Pancreas (tissue), 10 donors: ENCODE results near the gene SFTPB. TPM values are rescaled to one million over a fixed set of nuclear protein-coding genes. Genes with fewer than 3 reads are reported as not detected.
A peak's percentile ranks its signal among the peaks of the same experiment; 100 is the strongest.

Experiments used
- ATAC-seq, 4 donors: fragments of 200-7000 bp; cut with Tn5 transposase; one replicate each; pipeline versions ENCODE4 v1.8.0 to v1.9.1; 2020; ENCODE audit warnings: mild to moderate bottlenecking in 4 of 4, moderate library complexity in 4 of 4
- DNase-seq, 6 donors: peaks; one replicate each; pipeline ENCODE4 v3.0.0-alpha.2; 2020
- FAIRE-seq: peaks from 2 replicates; lab custom pipeline; 2012; peaks lifted over from hg19 to GRCh38; lab: Jason Lieb, UNC
- H3K27ac ChIP-seq, 4 donors: fragments of 200-600 bp; sonication (generic); 1 replicate in 3 of 4; 2 replicates in 1 of 4; pipeline versions ENCODE4 v1.5.0 to v1.8.0; 2020
- H3K27me3 ChIP-seq, 4 donors: fragments of 200-600 bp; one replicate each; pipeline ENCODE4 v1.8.0; 2021
- H3K36me3 ChIP-seq, 3 donors: fragments of 200-600 bp; sonication (generic) in 1 of 3; one replicate each; pipeline versions ENCODE4 v1.5.0 to v1.8.0; 2020 to 2021
- H3K4me1 ChIP-seq, 3 donors: fragments of 200-600 bp; one replicate each; pipeline ENCODE4 v1.8.0; 2021
- H3K4me3 ChIP-seq, 4 donors: fragments of 200-600 bp; sonication (generic) in 2 of 4; one replicate each; pipeline versions ENCODE4 v1.5.0 to v1.8.0; 2020 to 2021
- H3K9me3 ChIP-seq, 4 donors: fragments of 200-600 bp; one replicate each; pipeline ENCODE4 v1.8.0; 2021
- CTCF ChIP-seq, 4 donors: fragments of 200-600 bp; sonication (generic) in 3 of 4; IDR thresholded peaks; one replicate each; pipeline versions ENCODE4 v1.5.0 to v1.8.0; 2021; ENCODE audit warnings: antibody characterized with exemption in 4 of 4
- WGBS, 2 donors: extraction: QIAGEN DNeasy Blood & Tissue Kit; methylation state at CpG; one replicate each; pipeline ENCODE4 v1.1.7; 2013; 5-methylcytosine and 5-hydroxymethylcytosine counted together
- intact Hi-C, 3 donors: fragments of 100-400 bp; cut with DNase I; formaldehyde crosslinking; loops; one replicate each; pipeline versions ENCODE4 v1.11.1 to v1.14.2; 2022
- polyA plus RNA-seq, 2 donors: library from polyadenylated mRNA; stranded (reverse); fragments of 200-250 nt; gene quantifications; one replicate each; pipeline ENCODE4 v1.2.3, GENCODE V29; 2013
- total RNA-seq, 6 donors: library from RNA; stranded (reverse); fragmentation: NEBNext Ultra II Directional in 4 of 6; extraction: Animal tissue kit (Norgen Biotek cat#: 25700) in 4 of 6; gene quantifications; one replicate each; pipeline versions ENCODE4 v1.2.1 to v1.2.4, GENCODE V29; 2021 to 2023
- donor health status: healthy with polysubstance abuse.
- donor health status: DM: no; HTN: no; CAD: no; lungs with moderate emphysema.
- donor health status: DM: no; HTN: no; CAD: no.
- donor health status: control.
- donor health status: control.
- donor health status: Bipolar disorder and iron deficiency.
- donor health status: DM: yes; HTN: yes; CAD: no.
- donor health status: DM: no; HTN: no; CAD: no.
- donor health status: DM: no; HTN: no; CAD: no.
- donor health status: DM: yes; HTN: yes; CAD: no.

SFTPB gene
- total and polyA plus RNA-seq, 8 donors: 0.14 to 21.6 (median 2.0) TPM; not detected in 4

- Histone ChIP-seq H3K4me1 (no peaks in the 10 kb centered on the region), H3K9me3 (no peaks in the 10 kb centered on the region), H3K4me3 (no peak overlapping the region), H3K27me3 (no peaks in the 10 kb centered on the region), H3K36me3 (no peaks in the 10 kb centered on the region), H3K27ac (no peak overlapping the region)
- DNase-seq: no peak
- intact Hi-C loops: no loop called here
- no peak for ATAC-seq
- FAIRE-seq: no peak
- WGBS, 2 donors: 78 to 87% methylated on average over 11 of the region's 11 CpGs
- no peak for TF ChIP-seq CTCF (IDR thresholded peaks at IDR 0.05)
These were observed 2.6 kb downstream of the SFTPB start for GRCh38 chr2:85665264-85665937.

GRCh38 chr2:85663594-85664565 is 4.1 kb downstream of the SFTPB start:
- FAIRE-seq: no peak
- H3K36me3 ChIP-seq: no peaks in the 10 kb centered on the region
- no peak for ATAC-seq
- no peaks in the 10 kb centered on the region for H3K27me3 ChIP-seq
- no peak overlapping the region for H3K27ac ChIP-seq
- no peak overlapping the region for H3K4me3 ChIP-seq
- no peak for TF ChIP-seq CTCF (IDR thresholded peaks at IDR 0.05)
- intact Hi-C loops: no loop called here
- no peaks in the 10 kb centered on the region for H3K9me3 ChIP-seq
- 95 to 96% methylated on average over 23 of the region's 23 CpGs for WGBS, 2 donors
- no peak for DNase-seq
- H3K4me1 ChIP-seq: no peaks in the 10 kb centered on the region

- H3K9me3 ChIP-seq: no peaks in the 10 kb centered on the region
- H3K4me3 ChIP-seq: no peak overlapping the region
- DNase-seq: peak in 3 of 6 donors; percentile 26 to 64 (median 38)
- no peaks in the 10 kb centered on the region for H3K4me1 ChIP-seq
- FAIRE-seq: no peak
- no peak for TF ChIP-seq CTCF (IDR thresholded peaks at IDR 0.05)
- intact Hi-C loops: no loop called here
- peak; percentile 54 to 83 (median 68) for ATAC-seq
- H3K36me3 ChIP-seq: no peaks in the 10 kb centered on the region
- WGBS, 2 donors: 89 to 92% methylated on average over 10 of the region's 10 CpGs
- H3K27ac ChIP-seq: no peak overlapping the region
- H3K27me3 ChIP-seq: no peaks in the 10 kb centered on the region
These were observed 5.0 kb downstream of the SFTPB start for GRCh38 chr2:85662899-85663593.

GRCh38 chr2:85661139-85661858 is 6.7 kb downstream of the SFTPB start:
- H3K27me3 ChIP-seq: no peaks in the 10 kb centered on the region
- peak in 1 of 6 donors; percentile 59 for DNase-seq
- no peaks in the 10 kb centered on the region for H3K36me3 ChIP-seq
- no peak overlapping the region for H3K27ac ChIP-seq
- TF ChIP-seq CTCF (IDR thresholded peaks at IDR 0.05): no peak
- H3K4me3 ChIP-seq: no peak overlapping the region
- H3K9me3 ChIP-seq: no peaks in the 10 kb centered on the region
- no peak for ATAC-seq
- WGBS, 2 donors: 88 to 90% methylated on average over 14 of the region's 14 CpGs
- FAIRE-seq: no peak
- no peaks in the 10 kb centered on the region for H3K4me1 ChIP-seq
- intact Hi-C loops: no loop called here
